Bronchial epithelial cell (primary cell): ENCODE measurements around the gene FAR1. TPM values are rescaled to one million over a fixed set of nuclear protein-coding genes. Genes with fewer than 3 reads are reported as not detected.
"Not testable (repeated sequence)": the region's sequence is repeated elsewhere in the genome, so short reads cannot be mapped to it uniquely, and the experiment has no call there.

Experiments
- DNase-seq: peaks from one replicate; pipeline ENCODE4 v3.0.0-alpha.2; 2010; ENCODE audit warnings: low read depth
- FAIRE-seq: peaks from 2 replicates; lab custom pipeline; 2011; peaks lifted over from hg19 to GRCh38; lab: Jason Lieb, UNC
- H3K27me3 ChIP-seq: 2 replicates; pipeline ENCODE4 v1.5.1; 2011; ENCODE audit warnings: low read length; ENCODE audit not compliant: control insufficient read depth, insufficient read depth
- H3K36me3 ChIP-seq: 2 replicates; pipeline ENCODE4 v1.5.1; 2011; ENCODE audit warnings: low read length; ENCODE audit not compliant: control insufficient read depth, insufficient read depth
- H3K4me3 ChIP-seq: 2 replicates; pipeline ENCODE4 v1.5.1; 2011; ENCODE audit warnings: mild to moderate bottlenecking, low read depth, low read length, control low read depth
- total RNA-seq: library from RNA; depleted of rRNA; stranded (reverse); fragments of >200 nt; gene quantifications from 2 replicates; pipeline ENCODE4 v1.2.1, GENCODE V29; 2014
- TF ChIP-seq, protein P1 (sequence below): IDR thresholded peaks from 2 replicates; pipeline ENCODE4 v1.5.1; 2011; ENCODE audit warnings: mild to moderate bottlenecking, moderate library complexity, low read length, control low read depth, inconsistent platforms; ENCODE audit not compliant: insufficient read depth, severe bottlenecking

The FAR1 gene
- total RNA-seq, 1 donor from 2014 or later, result 78.7 TPM

DNA sequence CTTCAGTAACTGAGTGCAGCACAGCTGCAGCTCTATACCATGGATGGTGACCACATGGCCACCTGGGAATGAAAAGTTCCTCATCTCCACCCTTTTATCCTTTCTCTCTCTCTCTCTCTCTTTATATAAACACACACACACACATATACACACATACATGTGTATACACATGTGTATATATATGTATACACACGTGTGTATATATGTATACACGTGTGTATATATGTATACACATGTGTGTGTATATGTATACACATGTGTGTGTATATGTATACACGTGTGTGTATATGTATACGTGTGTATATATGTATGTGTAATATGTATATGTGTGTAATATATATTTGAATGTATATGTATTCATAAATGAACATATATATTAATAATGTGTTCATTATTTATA, 18.8 kb upstream of the FAR1 start:
- TF ChIP-seq, protein P1, sequence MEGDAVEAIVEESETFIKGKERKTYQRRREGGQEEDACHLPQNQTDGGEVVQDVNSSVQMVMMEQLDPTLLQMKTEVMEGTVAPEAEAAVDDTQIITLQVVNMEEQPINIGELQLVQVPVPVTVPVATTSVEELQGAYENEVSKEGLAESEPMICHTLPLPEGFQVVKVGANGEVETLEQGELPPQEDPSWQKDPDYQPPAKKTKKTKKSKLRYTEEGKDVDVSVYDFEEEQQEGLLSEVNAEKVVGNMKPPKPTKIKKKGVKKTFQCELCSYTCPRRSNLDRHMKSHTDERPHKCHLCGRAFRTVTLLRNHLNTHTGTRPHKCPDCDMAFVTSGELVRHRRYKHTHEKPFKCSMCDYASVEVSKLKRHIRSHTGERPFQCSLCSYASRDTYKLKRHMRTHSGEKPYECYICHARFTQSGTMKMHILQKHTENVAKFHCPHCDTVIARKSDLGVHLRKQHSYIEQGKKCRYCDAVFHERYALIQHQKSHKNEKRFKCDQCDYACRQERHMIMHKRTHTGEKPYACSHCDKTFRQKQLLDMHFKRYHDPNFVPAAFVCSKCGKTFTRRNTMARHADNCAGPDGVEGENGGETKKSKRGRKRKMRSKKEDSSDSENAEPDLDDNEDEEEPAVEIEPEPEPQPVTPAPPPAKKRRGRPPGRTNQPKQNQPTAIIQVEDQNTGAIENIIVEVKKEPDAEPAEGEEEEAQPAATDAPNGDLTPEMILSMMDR, result no peak
- Histone ChIP-seq H3K4me3 (no peak overlapping the region), H3K27me3 (no peaks in the 10 kb centered on the region), H3K36me3 (no peaks in the 10 kb centered on the region)
- DNase-seq, result no peak
- no peak for FAIRE-seq

DNA sequence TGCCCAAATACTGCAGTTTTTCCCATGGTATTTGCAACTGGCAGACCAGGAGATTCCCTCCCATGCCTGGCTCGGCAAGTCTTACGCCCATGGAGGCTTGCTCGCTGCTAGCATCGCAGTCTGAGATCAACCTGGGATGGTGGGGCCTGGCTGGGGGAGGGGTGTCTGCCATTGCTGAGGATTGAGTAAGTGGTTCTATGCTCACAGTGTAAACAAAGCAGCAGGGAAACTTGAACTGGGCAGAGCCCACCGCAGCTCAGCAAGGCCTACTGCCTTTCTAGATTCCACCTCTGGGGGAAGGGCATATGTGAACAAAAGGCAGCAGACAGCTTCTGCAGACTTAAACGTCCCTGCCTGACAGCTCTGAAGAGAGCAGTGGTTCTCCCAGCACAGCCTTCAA, 17.0 kb upstream of the FAR1 start:
- not testable (repeated sequence) for H3K4me3 ChIP-seq, FAIRE-seq, H3K36me3 ChIP-seq, DNase-seq, H3K27me3 ChIP-seq

DNA sequence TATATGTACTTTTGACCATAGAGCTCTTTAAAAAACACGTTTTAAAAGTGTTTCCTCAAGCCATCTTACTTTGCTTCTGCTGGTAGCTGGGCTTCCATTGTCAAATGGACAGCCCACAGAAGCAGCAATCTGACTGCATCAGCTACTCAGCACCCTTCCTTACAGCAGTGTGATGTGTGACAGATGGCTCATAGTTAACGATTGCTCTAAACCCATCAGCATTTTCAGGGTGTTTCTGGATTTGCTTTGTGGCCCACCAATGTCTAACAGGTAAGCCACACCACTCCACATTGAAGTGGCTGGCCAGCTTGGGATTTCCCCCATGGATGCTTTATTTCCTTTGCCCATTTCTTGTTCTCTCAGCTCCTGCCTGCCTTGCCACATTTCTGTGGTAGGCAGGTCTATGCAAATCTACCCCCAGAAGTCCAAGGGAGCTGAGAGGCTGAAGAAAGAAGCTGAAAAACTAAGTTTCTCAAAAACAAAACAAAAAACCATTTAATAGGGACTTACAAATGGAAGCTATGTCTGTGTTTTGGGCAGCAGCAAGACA, 7.3 kb upstream of the FAR1 start:
- H3K36me3 ChIP-seq, result no peaks in the 10 kb centered on the region
- TF ChIP-seq, protein P1, result no peak
- no peaks in the 10 kb centered on the region for H3K27me3 ChIP-seq
- DNase-seq, result no peak
- FAIRE-seq, result no peak
- H3K4me3 ChIP-seq, result no peak overlapping the region

DNA sequence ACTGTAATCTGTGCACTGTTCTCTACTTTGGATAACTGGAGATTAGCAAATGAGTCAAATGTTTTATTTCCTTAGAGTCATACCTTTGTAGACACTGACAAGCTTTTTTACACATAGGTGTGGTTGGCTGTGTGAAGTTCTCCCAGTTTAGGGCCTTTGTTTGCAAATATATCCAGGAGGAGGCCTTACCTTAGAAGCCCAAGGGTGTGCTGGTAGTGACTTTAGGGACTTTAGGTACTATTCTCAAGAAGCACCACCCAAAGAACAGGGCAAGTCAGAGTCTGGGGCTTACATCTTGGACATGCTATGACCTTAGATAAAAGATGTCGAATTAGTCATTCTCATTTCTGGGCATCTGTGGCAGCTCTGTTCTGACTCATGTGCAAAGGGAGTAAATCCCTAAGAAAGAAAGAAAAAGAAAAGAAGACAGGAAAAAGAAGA, 4.8 kb upstream of the FAR1 start:
- FAIRE-seq (no peak), DNase-seq (peak; percentile 87)
- no peaks in the 10 kb centered on the region for H3K36me3 ChIP-seq

DNA sequence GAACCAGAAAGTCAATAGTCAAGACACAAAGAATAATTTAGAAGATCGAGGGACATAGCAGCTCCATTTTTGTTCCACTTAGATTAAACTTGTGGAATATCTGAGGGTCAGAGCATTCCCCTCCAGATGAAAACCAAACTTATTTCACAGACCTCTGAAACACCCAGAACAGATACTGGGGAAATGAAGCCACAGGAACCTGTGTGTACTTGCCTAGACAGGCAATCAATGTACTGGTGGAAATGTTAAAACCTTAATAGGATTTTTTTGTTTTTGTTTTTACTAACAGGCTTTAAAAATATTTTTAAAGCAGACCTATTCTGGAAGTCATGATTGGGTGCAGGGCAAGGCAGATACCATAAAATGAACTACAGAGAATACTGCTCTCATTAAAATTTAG, 4.1 kb upstream of the FAR1 start:
- no peak overlapping the region for H3K4me3 ChIP-seq

More for the DNA sequence above, 4.8 kb upstream of the FAR1 start:
- no peaks in the 10 kb centered on the region for H3K27me3 ChIP-seq
- TF ChIP-seq, protein P1, result no peak
- no peak overlapping the region for H3K4me3 ChIP-seq

DNA sequence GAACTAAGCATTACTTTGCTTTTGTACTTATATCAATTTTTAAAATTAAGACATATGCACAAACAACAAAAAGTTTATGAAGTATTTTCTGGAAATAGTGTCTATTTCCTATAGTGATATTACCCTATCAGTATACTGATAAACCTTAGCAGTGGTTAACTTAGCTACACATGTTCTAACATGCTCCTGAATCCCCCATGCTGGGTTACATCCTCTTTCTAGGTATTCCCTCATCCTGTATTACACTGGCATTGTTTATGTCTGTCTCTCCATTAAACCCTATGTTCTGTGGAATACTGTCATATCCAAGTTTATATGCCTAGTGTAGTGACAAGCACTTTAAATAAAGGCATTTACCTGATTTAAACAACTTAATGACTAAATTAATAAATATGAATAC, 1.8 kb upstream of the FAR1 start:
- TF ChIP-seq, protein P1, result no peak
- DNase-seq, result peak; percentile 69
- no peak for FAIRE-seq
- H3K36me3 ChIP-seq, result no peaks in the 10 kb centered on the region
- no peaks in the 10 kb centered on the region for H3K27me3 ChIP-seq
- H3K4me3 ChIP-seq, result no peak overlapping the region

More for the DNA sequence above, 4.1 kb upstream of the FAR1 start:
- no peak for FAIRE-seq
- TF ChIP-seq, protein P1, result no peak
- Histone ChIP-seq H3K27me3 (no peaks in the 10 kb centered on the region), H3K36me3 (no peaks in the 10 kb centered on the region)
- DNase-seq, result peak; percentile 74
